ENCODE data around the gene NDRG3.

GRCh38 chr20:36791862-36792261 lies 46.0 kb upstream of the NDRG3 start:
- TF ChIP-seq CTCF (IDR thresholded peaks at IDR 0.05; ENCODE audit: poor library complexity, severe bottlenecking) (no peak), RAD21 (conservative IDR thresholded peaks at IDR 0.05) (no peak)
